ENCODE results near the gene TTC33. TPM values are rescaled to one million over a fixed set of nuclear protein-coding genes. Genes with fewer than 3 reads are reported as not detected.

TTC33 gene
- polyA plus RNA-seq, 1 of the 3 experiments (the other 2 are of a cell fraction), result 2.2 TPM

DNA sequence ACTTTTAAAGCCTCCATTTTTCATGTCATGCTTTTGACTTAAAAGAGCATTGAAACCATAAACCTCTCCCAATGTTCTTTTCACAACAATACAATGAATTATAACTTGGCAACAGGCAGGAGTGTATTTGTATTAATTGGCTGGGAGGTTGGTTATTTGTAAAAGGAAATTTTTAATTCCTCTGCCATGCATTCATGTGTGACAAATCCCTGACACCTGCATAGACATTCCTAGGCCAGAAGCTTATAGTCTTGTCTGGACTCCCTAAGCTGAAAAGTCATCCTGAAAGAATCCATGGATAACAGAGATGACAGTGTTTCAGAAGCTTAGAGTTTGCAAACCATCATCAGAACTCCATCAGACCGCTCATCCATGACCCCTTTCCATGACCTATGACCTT lies 152.4 kb downstream of the TTC33 start:
- POLR2A ChIA-PET, result no interaction called here
- no peak overlapping the region for H3K4me3 ChIP-seq (ENCODE audit: low read depth in 2 of 2, low read length in 1 of 2)
- TF ChIP-seq MXI1 (IDR thresholded peaks at IDR 0.05; ENCODE audit: low read depth, low read length) (no peak), CHD2 (IDR thresholded peaks at IDR 0.05; ENCODE audit: low read length, partially characterized antibody) (no peak), CTCF (IDR thresholded peaks at IDR 0.05) (no peak), GATA2 (CRISPR knock-in tag; IDR thresholded peaks at IDR 0.05) (no peak), POLR2AphosphoS5 (IDR thresholded peaks at IDR 0.05; ENCODE audit: low read depth, low read length) (no peak), GABPA (IDR thresholded peaks at IDR 0.05; ENCODE audit: low read depth) (no peak), FOXJ3 (CRISPR knock-in tag; IDR thresholded peaks at IDR 0.05) (no peak), PBX3 (IDR thresholded peaks at IDR 0.05) (no peak), FOXM1 (IDR thresholded peaks at IDR 0.05; ENCODE audit: low read depth) (no peak), MEF2A (IDR thresholded peaks at IDR 0.05; ENCODE audit: borderline replicate concordance, low read depth) (no peak), SIN3A (IDR thresholded peaks at IDR 0.05; ENCODE audit: borderline replicate concordance, low read depth, low read length) (no peak)
- TF ChIP-seq, protein P1, sequence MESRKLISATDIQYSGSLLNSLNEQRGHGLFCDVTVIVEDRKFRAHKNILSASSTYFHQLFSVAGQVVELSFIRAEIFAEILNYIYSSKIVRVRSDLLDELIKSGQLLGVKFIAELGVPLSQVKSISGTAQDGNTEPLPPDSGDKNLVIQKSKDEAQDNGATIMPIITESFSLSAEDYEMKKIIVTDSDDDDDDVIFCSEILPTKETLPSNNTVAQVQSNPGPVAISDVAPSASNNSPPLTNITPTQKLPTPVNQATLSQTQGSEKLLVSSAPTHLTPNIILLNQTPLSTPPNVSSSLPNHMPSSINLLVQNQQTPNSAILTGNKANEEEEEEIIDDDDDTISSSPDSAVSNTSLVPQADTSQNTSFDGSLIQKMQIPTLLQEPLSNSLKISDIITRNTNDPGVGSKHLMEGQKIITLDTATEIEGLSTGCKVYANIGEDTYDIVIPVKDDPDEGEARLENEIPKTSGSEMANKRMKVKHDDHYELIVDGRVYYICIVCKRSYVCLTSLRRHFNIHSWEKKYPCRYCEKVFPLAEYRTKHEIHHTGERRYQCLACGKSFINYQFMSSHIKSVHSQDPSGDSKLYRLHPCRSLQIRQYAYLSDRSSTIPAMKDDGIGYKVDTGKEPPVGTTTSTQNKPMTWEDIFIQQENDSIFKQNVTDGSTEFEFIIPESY (IDR thresholded peaks at IDR 0.05; ENCODE audit: borderline replicate concordance, low read depth), result no peak
- no peaks in the 10 kb centered on the region; the same call in 1 of the 2 replicates for H3K27me3 ChIP-seq (ENCODE audit: insufficient read depth)
- no peaks in the 10 kb centered on the region for H4K20me1 ChIP-seq (ENCODE audit: insufficient read depth)
- H3K4me1 ChIP-seq (ENCODE audit: control insufficient read depth in 1 of 2, insufficient read depth in 2 of 2, low read depth in 1 of 2, low read length in 1 of 2), result 0 out of 4 replicates have a peak, but pooled peaks cover 0 to 7% of the 10 kb centered on the region in 2 experiments
- CTCF ChIA-PET, result no interaction called here
- no peak for DNase-seq
- no peak overlapping the region for H3K4me2 ChIP-seq
- no peak overlapping the region for H3K9ac ChIP-seq
- no peaks in the 10 kb centered on the region for H3K36me3 ChIP-seq (replicated peaks in 1 of 2; ENCODE audit: control insufficient read depth in 1 of 2, insufficient read depth in 2 of 2, low read length in 1 of 2)
- no peak overlapping the region for H2AFZ ChIP-seq (ENCODE audit: low read depth)
- WGBS (ENCODE audit: low lambda C conversion rate), result 12% methylated on average over 1 of the region's 1 CpG
- H3K79me2 ChIP-seq (ENCODE audit: insufficient read depth), result no peaks in the 10 kb centered on the region
- H3F3A ChIP-seq (replicated peaks; ENCODE audit: insufficient read depth), result no peaks in the 10 kb centered on the region
- no peaks in the 10 kb centered on the region for H3K9me3 ChIP-seq
- H3K9me2 ChIP-seq, result no peaks in the 10 kb centered on the region
- H3K27ac ChIP-seq (ENCODE audit: low read depth in 2 of 2, low read length in 1 of 2), result no peak overlapping the region

- ChIA-PET CTCF (interaction anchor here (0.6 kb wide), 1 partner anchor 112 kb away, joined by 3 read pairs; no protein-coding TSS in a partner anchor), POLR2A (no interaction called here)
- Histone ChIP-seq H3K9me3 (no peaks in the 10 kb centered on the region), H3K9ac (no peak overlapping the region), H3K27me3 (ENCODE audit: insufficient read depth) (no peaks in the 10 kb centered on the region; the same call in 1 of the 2 replicates), H3F3A (replicated peaks; ENCODE audit: insufficient read depth) (no peaks in the 10 kb centered on the region), H3K4me3 (ENCODE audit: low read depth in 2 of 2, low read length in 1 of 2) (no peak overlapping the region), H3K27ac (ENCODE audit: low read depth in 2 of 2, low read length in 1 of 2) (no peak overlapping the region), H4K20me1 (ENCODE audit: insufficient read depth) (no peaks in the 10 kb centered on the region), H3K9me2 (no peaks in the 10 kb centered on the region), H3K4me1 (ENCODE audit: control insufficient read depth in 1 of 2, insufficient read depth in 2 of 2, low read depth in 1 of 2, low read length in 1 of 2) (0 out of 4 replicates have a peak, but pooled peaks cover 0 to 7% of the 10 kb centered on the region in 2 experiments), H3K4me2 (no peak overlapping the region), H3K79me2 (ENCODE audit: insufficient read depth) (no peaks in the 10 kb centered on the region), H2AFZ (ENCODE audit: low read depth) (no peak overlapping the region), H3K36me3 (replicated peaks in 1 of 2; ENCODE audit: control insufficient read depth in 1 of 2, insufficient read depth in 2 of 2, low read length in 1 of 2) (no peaks in the 10 kb centered on the region)
- DNase-seq, result no peak
- TF ChIP-seq CHD2 (IDR thresholded peaks at IDR 0.05; ENCODE audit: low read length, partially characterized antibody) (no peak), JUND (IDR thresholded peaks at IDR 0.05) (no peak), SMC3 (IDR thresholded peaks at IDR 0.05; ENCODE audit: low read depth, low read length) (no peak), RAD21 (IDR thresholded peaks at IDR 0.05; ENCODE audit: low read length) (no peak), MEF2A (IDR thresholded peaks at IDR 0.05; ENCODE audit: borderline replicate concordance, low read depth) (no peak), PBX3 (IDR thresholded peaks at IDR 0.05) (no peak), SIN3A (IDR thresholded peaks at IDR 0.05; ENCODE audit: borderline replicate concordance, low read depth, low read length) (no peak), TAF1 (IDR thresholded peaks at IDR 0.05; ENCODE audit: borderline replicate concordance, low read depth, low read length) (no peak), EZH2phosphoT487 (IDR thresholded peaks at IDR 0.05; ENCODE audit: borderline replicate concordance, low read depth) (no peak), YY1 (IDR thresholded peaks at IDR 0.05; ENCODE audit: low read depth) (no peak)
- TF ChIP-seq, protein P2, sequence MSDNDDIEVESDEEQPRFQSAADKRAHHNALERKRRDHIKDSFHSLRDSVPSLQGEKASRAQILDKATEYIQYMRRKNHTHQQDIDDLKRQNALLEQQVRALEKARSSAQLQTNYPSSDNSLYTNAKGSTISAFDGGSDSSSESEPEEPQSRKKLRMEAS (IDR thresholded peaks at IDR 0.05; ENCODE audit: low read depth), result no peak
- TF ChIP-seq, protein P3, sequence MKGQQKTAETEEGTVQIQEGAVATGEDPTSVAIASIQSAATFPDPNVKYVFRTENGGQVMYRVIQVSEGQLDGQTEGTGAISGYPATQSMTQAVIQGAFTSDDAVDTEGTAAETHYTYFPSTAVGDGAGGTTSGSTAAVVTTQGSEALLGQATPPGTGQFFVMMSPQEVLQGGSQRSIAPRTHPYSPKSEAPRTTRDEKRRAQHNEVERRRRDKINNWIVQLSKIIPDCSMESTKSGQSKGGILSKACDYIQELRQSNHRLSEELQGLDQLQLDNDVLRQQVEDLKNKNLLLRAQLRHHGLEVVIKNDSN (IDR thresholded peaks at IDR 0.05; ENCODE audit: borderline replicate concordance, low read depth), result no peak
Observed at GRCh38 chr5:40601198-40601868, 154.4 kb downstream of the TTC33 start.

Measured in SK-N-SH (cell line).